Testis (tissue), 2 donors: ENCODE data around the gene TSPAN1.

Experiments
- CTCF ChIP-seq, 3 experiments: fragments of 450-650 bp in 2 of 3; fragments of 200-600 bp in 1 of 3; sonication (generic) in 1 of 3; IDR thresholded peaks; one replicate each; pipeline ENCODE4 v1.5.1; 2016 to 2019; ENCODE audit warnings: antibody characterized with exemption in 3 of 3, mild to moderate bottlenecking in 2 of 3, moderate library complexity in 1 of 3
- POLR2A ChIP-seq: fragments of 450-650 bp; IDR thresholded peaks from one replicate; pipeline ENCODE4 v1.6.1; 2017; ENCODE audit warnings: antibody characterized with exemption, mild to moderate bottlenecking, moderate library complexity

- TF ChIP-seq CTCF (IDR thresholded peaks at IDR 0.05) = no peak
- TF ChIP-seq POLR2A = no peak
Observed at GRCh38 chr1:46220808-46221207, 45.9 kb downstream of the TSPAN1 start.
